PC-3 (cell line): ENCODE measurements around the gene PSORS1C2. TPM values are rescaled to one million over a fixed set of nuclear protein-coding genes. Genes with fewer than 3 reads are reported as not detected.
"Not testable (repeated sequence)": the region's sequence is repeated elsewhere in the genome, so short reads cannot be mapped to it uniquely, and the experiment has no call there.

Experiments
- ATAC-seq: fragments of 200-7000 bp; cut with Tn5 transposase; 2 replicates; pipeline ENCODE4 v1.9.1; 2020; ENCODE audit warnings: mild to moderate bottlenecking, moderate library complexity
- BruUV-seq: library from RNA; stranded (reverse); fragments of 400-500 nt; replicated peaks from 2 replicates; lab custom pipeline; 2021; lab: Mats Ljungman, UMichigan
- CTCF ChIA-PET: fragments of 300-600 bp; sonication (Branson Sonifier 250); formaldehyde crosslinking; loops from one replicate; lab custom pipeline; 2022; ENCODE audit warnings: antibody characterized with exemption; lab: Charles Lee
- POLR2A ChIA-PET: fragments of 300-600 bp; sonication (Branson Sonifier 250); formaldehyde crosslinking; loops from one replicate; lab custom pipeline; 2022; ENCODE audit warnings: antibody characterized with exemption; ENCODE audit not compliant: unreplicated experiment; lab: Charles Lee
- DNase-seq: peaks from one replicate; pipeline ENCODE4 v3.0.0-alpha.2; 2015
- H2AFZ ChIP-seq: fragments of 300-600 bp; sonication (generic); 2 replicates; pipeline ENCODE4 v1.6.0; 2016; ENCODE audit warnings: antibody characterized with exemption, low read length
- H3F3A ChIP-seq: fragments of 300-600 bp; sonication (generic); one replicate; pipeline ENCODE4 v1.6.0; 2017; ENCODE audit warnings: antibody characterized with exemption, low read length, control low read depth, mild to moderate bottlenecking; ENCODE audit not compliant: unreplicated experiment
- H3K27ac ChIP-seq: fragments of 300-600 bp; sonication (generic); 2 replicates; pipeline ENCODE4 v1.5.1; 2016; ENCODE audit warnings: mild to moderate bottlenecking, low read length
- H3K27me3 ChIP-seq: fragments of 300-600 bp; sonication (generic); 2 replicates; pipeline ENCODE4 v1.6.1; 2016; ENCODE audit warnings: low read length, mixed read lengths
- H3K36me3 ChIP-seq: fragments of 300-600 bp; sonication (generic); 2 replicates; pipeline ENCODE4 v1.6.1; 2016; ENCODE audit warnings: low read depth, mixed run types, low read length, mixed read lengths
- H3K4me1 ChIP-seq: fragments of 300-600 bp; sonication (generic); 2 replicates; pipeline ENCODE4 v1.5.1; 2016; ENCODE audit warnings: low read length; ENCODE audit not compliant: insufficient read depth
- H3K4me2 ChIP-seq: fragments of 300-600 bp; sonication (generic); 2 replicates; pipeline ENCODE4 v1.6.0; 2016; ENCODE audit warnings: low read length
- H3K4me3 ChIP-seq: fragments of 300-600 bp; sonication (generic); 2 replicates; pipeline ENCODE4 v1.5.1; 2016; ENCODE audit warnings: mild to moderate bottlenecking, low read length, mixed read lengths
- H3K79me2 ChIP-seq: fragments of 300-600 bp; sonication (generic); 2 replicates; pipeline ENCODE4 v1.6.1; 2017; ENCODE audit warnings: low read length, mixed read lengths
- H3K9ac ChIP-seq: fragments of 300-600 bp; sonication (generic); 2 replicates; pipeline ENCODE4 v1.6.0; 2016; ENCODE audit warnings: mild to moderate bottlenecking, low read length
- H3K9me2 ChIP-seq: fragments of 300-600 bp; sonication (generic); replicated peaks from 2 replicates; pipeline ENCODE4 v1.6.1; 2016; ENCODE audit warnings: mixed run types, low read length, mixed read lengths
- H3K9me3 ChIP-seq: fragments of 300-600 bp; sonication (generic); 2 replicates; pipeline ENCODE4 v1.6.1; 2016; ENCODE audit warnings: low read length, mixed read lengths
- H4K20me1 ChIP-seq: fragments of 300-600 bp; sonication (generic); 2 replicates; pipeline ENCODE4 v1.6.1; 2016; ENCODE audit warnings: low read length, mixed read lengths
- EZH2 ChIP-seq: fragments of 300-600 bp; sonication (generic); IDR thresholded peaks from one replicate; pipeline ENCODE4 v1.6.1; 2017; ENCODE audit warnings: antibody characterized with exemption, mild to moderate bottlenecking, low read length; ENCODE audit not compliant: unreplicated experiment
- EZH2phosphoT487 ChIP-seq: fragments of 300-600 bp; sonication (generic); IDR thresholded peaks from 2 replicates; pipeline ENCODE4 v1.6.1; 2018; ENCODE audit warnings: mild to moderate bottlenecking, antibody characterized with exemption, low read length, borderline replicate concordance
- intact Hi-C: fragments of 100-400 bp; cut with micrococcal nuclease; formaldehyde crosslinking; loops from 2 replicates; pipeline ENCODE4 v1.9.0; 2023
- total RNA-seq: library from RNA; depleted of rRNA; stranded (reverse); fragments of >200 nt; gene quantifications from 2 replicates; pipeline ENCODE4 v1.2.3, GENCODE V29; 2014
- TF ChIP-seq, protein P1 (sequence below): fragments of 300-600 bp; sonication (generic); conservative IDR thresholded peaks from 2 replicates; pipeline ENCODE4 v1.5.1; 2017; ENCODE audit warnings: antibody characterized with exemption, low read depth, mild to moderate bottlenecking, low read length

PSORS1C2 gene
- total RNA-seq, 1 experiment from 2014 or later: not detected

DNA sequence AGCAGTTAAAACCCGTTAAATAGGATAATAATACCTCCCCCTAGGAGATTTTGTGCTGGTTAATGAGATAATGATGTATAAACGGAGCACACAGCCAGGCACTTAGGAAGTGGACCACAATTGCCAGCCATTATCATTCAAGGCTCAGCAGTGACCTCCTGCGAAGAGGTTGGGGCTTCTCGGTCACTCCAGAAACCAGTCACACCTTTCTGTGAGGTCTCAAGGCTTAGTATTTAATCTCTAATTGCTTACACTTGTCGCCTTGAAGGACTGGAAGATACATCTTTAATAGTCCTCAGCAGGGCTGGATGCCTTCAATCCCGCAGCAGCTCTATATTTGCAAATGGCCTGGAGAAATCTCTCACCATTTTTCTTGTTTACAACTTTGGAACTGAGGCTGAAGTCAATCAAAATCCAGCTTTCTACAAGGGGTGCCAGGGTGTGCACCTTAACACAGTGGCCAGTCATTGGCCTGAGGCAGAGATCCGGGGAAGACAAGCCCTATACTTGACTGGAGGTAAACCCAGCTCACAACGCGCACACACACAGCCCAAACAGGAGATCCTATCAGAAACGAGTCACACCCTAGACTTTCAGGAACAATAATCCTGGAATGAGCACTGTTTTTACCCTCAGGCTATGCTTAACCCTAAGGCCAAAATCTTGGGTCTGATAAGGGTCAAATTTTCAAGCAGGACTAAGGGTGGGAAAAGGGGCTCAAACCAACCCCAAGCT lies 30.4 kb upstream of the PSORS1C2 start:
- Histone ChIP-seq H3K9me3 (no peaks in the 10 kb centered on the region), H3F3A (no peaks in the 10 kb centered on the region), H3K27me3 (no peaks in the 10 kb centered on the region), H2AFZ (no peak overlapping the region), H3K27ac (no peak overlapping the region), H3K9me2 (no peaks in the 10 kb centered on the region), H3K4me1 (peaks cover 5% of the 10 kb centered on the region), H3K4me2 (no peak overlapping the region), H4K20me1 (no peaks in the 10 kb centered on the region), H3K36me3 (no peaks in the 10 kb centered on the region), H3K79me2 (no peaks in the 10 kb centered on the region), H3K4me3 (no peak overlapping the region), H3K9ac (no peak overlapping the region)
- ChIA-PET POLR2A (no interaction called here), CTCF (no interaction called here)
- TF ChIP-seq EZH2phosphoT487 (no peak), EZH2 (no peak)
- TF ChIP-seq, protein P1, sequence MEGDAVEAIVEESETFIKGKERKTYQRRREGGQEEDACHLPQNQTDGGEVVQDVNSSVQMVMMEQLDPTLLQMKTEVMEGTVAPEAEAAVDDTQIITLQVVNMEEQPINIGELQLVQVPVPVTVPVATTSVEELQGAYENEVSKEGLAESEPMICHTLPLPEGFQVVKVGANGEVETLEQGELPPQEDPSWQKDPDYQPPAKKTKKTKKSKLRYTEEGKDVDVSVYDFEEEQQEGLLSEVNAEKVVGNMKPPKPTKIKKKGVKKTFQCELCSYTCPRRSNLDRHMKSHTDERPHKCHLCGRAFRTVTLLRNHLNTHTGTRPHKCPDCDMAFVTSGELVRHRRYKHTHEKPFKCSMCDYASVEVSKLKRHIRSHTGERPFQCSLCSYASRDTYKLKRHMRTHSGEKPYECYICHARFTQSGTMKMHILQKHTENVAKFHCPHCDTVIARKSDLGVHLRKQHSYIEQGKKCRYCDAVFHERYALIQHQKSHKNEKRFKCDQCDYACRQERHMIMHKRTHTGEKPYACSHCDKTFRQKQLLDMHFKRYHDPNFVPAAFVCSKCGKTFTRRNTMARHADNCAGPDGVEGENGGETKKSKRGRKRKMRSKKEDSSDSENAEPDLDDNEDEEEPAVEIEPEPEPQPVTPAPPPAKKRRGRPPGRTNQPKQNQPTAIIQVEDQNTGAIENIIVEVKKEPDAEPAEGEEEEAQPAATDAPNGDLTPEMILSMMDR: no peak
- intact Hi-C loops: no loop called here
- DNase-seq (peak; percentile 18), ATAC-seq (no peak; the same call in 1 of the 2 replicates)
- no TSS peak for BruUV-seq

DNA sequence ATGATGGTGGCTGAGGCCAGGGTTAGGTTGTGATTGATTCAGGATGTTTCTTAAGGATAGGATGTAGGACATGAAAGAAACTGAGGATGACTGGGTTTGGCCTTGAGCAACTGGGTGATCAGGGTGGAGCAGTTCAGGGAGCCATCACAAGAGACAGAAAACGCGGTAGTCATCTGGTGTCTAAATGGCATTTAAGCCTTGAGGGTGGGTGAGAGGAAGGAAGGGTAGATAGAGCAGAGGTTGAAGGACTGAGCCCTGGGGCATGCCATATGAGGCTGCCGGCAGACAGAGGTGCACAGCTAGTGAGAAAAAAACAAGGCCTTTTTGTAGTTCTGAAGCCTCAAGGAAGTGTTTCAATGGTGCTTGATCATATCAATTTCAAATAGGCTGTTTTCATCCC lies 29.7 kb upstream of the PSORS1C2 start:
- H3K9me3 ChIP-seq: no peaks in the 10 kb centered on the region
- no peaks in the 10 kb centered on the region for H3K27me3 ChIP-seq
- peaks cover 5% of the 10 kb centered on the region for H3K4me1 ChIP-seq
- intact Hi-C loops: no loop called here
- no peaks in the 10 kb centered on the region for H4K20me1 ChIP-seq
- no peak overlapping the region for H3K4me3 ChIP-seq
- no peak overlapping the region for H3K9ac ChIP-seq
- no peaks in the 10 kb centered on the region for H3F3A ChIP-seq
- no peak for ATAC-seq
- no peak overlapping the region for H3K4me2 ChIP-seq
- TF ChIP-seq EZH2 (no peak), EZH2phosphoT487 (no peak)
- TF ChIP-seq, protein P1: no peak
- no peak overlapping the region for H2AFZ ChIP-seq
- no peaks in the 10 kb centered on the region for H3K36me3 ChIP-seq
- DNase-seq: no peak
- H3K9me2 ChIP-seq: no peaks in the 10 kb centered on the region
- no peak overlapping the region for H3K27ac ChIP-seq
- BruUV-seq: no TSS peak
- no peaks in the 10 kb centered on the region for H3K79me2 ChIP-seq
- ChIA-PET CTCF (no interaction called here), POLR2A (interaction anchor here (0.5 kb wide), 1 partner anchor 211 kb away, joined by 3 read pairs; no protein-coding TSS in a partner anchor)

DNA sequence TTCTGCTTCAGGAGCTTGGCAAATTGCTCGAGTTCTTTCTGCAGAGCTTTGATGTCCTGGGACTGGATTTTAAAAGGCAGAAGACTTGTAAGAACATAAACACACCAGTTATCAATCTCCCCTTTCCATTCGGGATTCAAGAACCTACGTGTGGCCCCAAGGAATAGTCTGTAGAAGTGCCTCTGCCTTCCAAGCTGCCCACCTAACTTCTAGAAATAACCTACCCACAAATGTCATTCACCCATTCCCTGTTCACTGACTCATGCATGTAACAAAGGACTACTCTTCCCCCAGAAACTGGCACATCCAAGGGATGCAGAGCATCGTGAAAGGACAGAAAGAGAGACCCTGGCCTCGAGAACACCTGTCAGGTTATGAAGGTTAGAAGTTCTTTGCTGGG lies 27.1 kb upstream of the PSORS1C2 start:
- Histone ChIP-seq H3K9me3 (no peaks in the 10 kb centered on the region), H3K4me1 (peaks cover 5% of the 10 kb centered on the region), H4K20me1 (no peaks in the 10 kb centered on the region), H2AFZ (no peak overlapping the region), H3K4me2 (no peak overlapping the region), H3K4me3 (no peak overlapping the region), H3F3A (no peaks in the 10 kb centered on the region), H3K27me3 (no peaks in the 10 kb centered on the region), H3K79me2 (0 out of 2 replicates have a peak, but pooled peaks cover 5% of the 10 kb centered on the region), H3K27ac (no peak overlapping the region), H3K9me2 (no peaks in the 10 kb centered on the region), H3K36me3 (peaks cover 9% of the 10 kb centered on the region; the same call in 1 of the 2 replicates), H3K9ac (no peak overlapping the region)
- BruUV-seq: no TSS peak
- ChIA-PET POLR2A (no interaction called here), CTCF (no interaction called here)
- DNase-seq (no peak), ATAC-seq (no peak)
- intact Hi-C loops: no loop called here
- TF ChIP-seq EZH2 (no peak), EZH2phosphoT487 (no peak)
- TF ChIP-seq, protein P1: no peak

DNA sequence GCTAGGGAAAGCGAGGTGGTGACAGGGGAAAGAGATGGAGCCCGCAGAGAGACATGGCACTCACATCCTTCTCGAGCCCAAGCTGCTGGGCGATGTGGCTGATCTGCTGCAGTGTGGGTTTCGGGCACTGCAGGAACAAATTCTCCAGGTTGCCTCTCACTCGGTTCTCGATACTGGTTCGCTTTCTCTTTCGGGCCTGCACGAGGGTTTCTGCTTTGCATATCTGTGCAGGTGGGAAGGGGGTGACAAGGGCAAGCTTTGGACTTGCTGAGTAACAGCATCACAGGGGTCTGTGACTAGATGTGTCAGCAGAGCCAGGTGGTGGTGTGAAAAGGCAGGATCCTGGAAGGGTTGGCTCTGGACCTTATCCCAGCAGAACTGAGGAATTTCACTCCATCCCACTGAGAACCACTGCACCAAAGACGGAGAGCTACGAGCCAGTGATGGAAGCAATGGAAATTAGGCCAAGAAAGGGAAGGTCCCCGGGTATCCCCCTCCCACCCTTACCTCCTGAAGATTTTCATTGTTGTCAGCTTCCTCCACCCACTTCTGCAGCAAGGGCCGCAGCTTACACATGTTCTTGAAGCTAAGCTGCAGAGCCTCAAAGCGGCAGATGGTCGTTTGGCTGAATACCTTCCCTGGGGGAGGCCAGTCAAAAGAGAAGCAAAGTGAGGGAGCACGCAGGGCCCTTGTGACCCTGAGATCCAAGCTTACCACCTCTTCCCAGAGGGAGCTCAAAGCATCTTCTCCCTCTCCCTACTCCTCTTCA lies 26.4 kb upstream of the PSORS1C2 start:
- intact Hi-C loops, H3K79me2 ChIP-seq, H3K4me2 ChIP-seq, H3K4me1 ChIP-seq, POLR2A ChIA-PET, H3F3A ChIP-seq, H3K27ac ChIP-seq, H3K4me3 ChIP-seq, H2AFZ ChIP-seq, H3K27me3 ChIP-seq, H3K9ac ChIP-seq, H3K9me3 ChIP-seq, CTCF ChIA-PET, H4K20me1 ChIP-seq, DNase-seq, ATAC-seq, H3K36me3 ChIP-seq, H3K9me2 ChIP-seq, BruUV-seq: not testable (repeated sequence)
